ENCODE data around the gene PDLIM5.

Gene PDLIM5

DNA sequence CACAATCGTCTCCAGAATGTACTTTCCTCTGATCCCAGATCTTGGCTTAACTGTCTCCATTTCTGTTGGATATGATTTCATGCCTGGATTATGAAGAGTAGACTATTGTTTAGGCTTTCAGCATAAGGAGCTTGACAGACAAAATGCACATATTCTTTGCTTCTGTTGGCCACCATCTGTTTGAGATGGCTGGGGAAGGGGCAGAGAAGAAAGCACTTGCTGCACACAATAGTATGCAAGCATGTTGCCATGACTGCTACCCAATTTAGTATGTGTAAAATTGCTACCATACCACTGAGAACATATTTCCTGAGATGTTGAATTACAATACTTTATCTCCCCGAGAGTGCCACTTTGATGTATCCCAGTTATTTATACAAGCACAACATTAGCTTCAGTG is 178.1 kb downstream of the PDLIM5 start:
- Histone ChIP-seq H3K9me2 (replicated peaks; ENCODE audit: control insufficient read depth, low read length) (no peaks in the 10 kb centered on the region), H3K79me2 (ENCODE audit: control insufficient read depth, low read length) (no peaks in the 10 kb centered on the region), H4K20me1 (ENCODE audit: control insufficient read depth, insufficient read depth, low read depth, low read length) (no peaks in the 10 kb centered on the region), H3K27me3 (ENCODE audit: control insufficient read depth, low read length) (no peaks in the 10 kb centered on the region), H3K4me3 (ENCODE audit: low read length) (no peak overlapping the region), H3K27ac (ENCODE audit: low read depth, low read length) (no peak overlapping the region), H3K9me3 (ENCODE audit: control insufficient read depth, insufficient read depth, low read length) (no peaks in the 10 kb centered on the region), H3K4me1 (ENCODE audit: control insufficient read depth, low read length) (no peaks in the 10 kb centered on the region), H3K4me2 (ENCODE audit: low read length) (no peak overlapping the region), H3K36me3 (ENCODE audit: control insufficient read depth, low read length) (no peaks in the 10 kb centered on the region), H3F3A (ENCODE audit: control insufficient read depth, insufficient read depth) (no peaks in the 10 kb centered on the region)
- no peak for TF ChIP-seq EZH2phosphoT487 (IDR thresholded peaks at IDR 0.05; ENCODE audit: borderline replicate concordance, low read length)
- TF ChIP-seq, protein P1, sequence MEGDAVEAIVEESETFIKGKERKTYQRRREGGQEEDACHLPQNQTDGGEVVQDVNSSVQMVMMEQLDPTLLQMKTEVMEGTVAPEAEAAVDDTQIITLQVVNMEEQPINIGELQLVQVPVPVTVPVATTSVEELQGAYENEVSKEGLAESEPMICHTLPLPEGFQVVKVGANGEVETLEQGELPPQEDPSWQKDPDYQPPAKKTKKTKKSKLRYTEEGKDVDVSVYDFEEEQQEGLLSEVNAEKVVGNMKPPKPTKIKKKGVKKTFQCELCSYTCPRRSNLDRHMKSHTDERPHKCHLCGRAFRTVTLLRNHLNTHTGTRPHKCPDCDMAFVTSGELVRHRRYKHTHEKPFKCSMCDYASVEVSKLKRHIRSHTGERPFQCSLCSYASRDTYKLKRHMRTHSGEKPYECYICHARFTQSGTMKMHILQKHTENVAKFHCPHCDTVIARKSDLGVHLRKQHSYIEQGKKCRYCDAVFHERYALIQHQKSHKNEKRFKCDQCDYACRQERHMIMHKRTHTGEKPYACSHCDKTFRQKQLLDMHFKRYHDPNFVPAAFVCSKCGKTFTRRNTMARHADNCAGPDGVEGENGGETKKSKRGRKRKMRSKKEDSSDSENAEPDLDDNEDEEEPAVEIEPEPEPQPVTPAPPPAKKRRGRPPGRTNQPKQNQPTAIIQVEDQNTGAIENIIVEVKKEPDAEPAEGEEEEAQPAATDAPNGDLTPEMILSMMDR (IDR thresholded peaks at IDR 0.05; ENCODE audit: low read depth, low read length, poor library complexity, severe bottlenecking) = no peak

DNA sequence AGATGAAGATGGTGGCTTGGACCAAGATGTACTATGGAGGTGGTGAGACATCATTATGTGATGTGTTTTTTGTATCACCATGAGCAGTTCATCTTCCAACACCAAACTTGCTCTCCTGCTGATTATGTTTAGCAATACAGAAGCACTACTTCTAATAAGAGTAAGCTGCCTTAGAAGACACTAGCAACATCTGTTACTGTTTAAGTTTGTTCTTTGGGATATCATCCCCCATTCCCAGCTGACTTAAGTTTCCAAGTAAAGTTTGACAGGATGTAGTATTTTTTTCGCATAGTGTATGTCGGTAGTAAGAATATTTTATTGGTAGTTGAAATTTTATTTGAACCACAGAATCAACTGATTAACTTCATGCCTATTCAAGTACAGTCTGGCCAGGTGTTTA is 182.5 kb downstream of the PDLIM5 start:
- H3K9me2 ChIP-seq (replicated peaks; ENCODE audit: control insufficient read depth, low read length) = no peaks in the 10 kb centered on the region
- no peak overlapping the region for H3K4me2 ChIP-seq (ENCODE audit: low read length)
- H4K20me1 ChIP-seq (ENCODE audit: control insufficient read depth, insufficient read depth, low read depth, low read length) = no peaks in the 10 kb centered on the region
- no peaks in the 10 kb centered on the region for H3K9me3 ChIP-seq (ENCODE audit: control insufficient read depth, insufficient read depth, low read length)
- H3K36me3 ChIP-seq (ENCODE audit: control insufficient read depth, low read length) = no peaks in the 10 kb centered on the region
- no peak overlapping the region for H3K27ac ChIP-seq (ENCODE audit: low read depth, low read length)
- TF ChIP-seq EZH2phosphoT487 (IDR thresholded peaks at IDR 0.05; ENCODE audit: borderline replicate concordance, low read length) = no peak
- TF ChIP-seq, protein P1 (IDR thresholded peaks at IDR 0.05; ENCODE audit: low read depth, low read length, poor library complexity, severe bottlenecking) = no peak
- H3F3A ChIP-seq (ENCODE audit: control insufficient read depth, insufficient read depth) = no peaks in the 10 kb centered on the region
- no peaks in the 10 kb centered on the region for H3K4me1 ChIP-seq (ENCODE audit: control insufficient read depth, low read length)
- H3K79me2 ChIP-seq (ENCODE audit: control insufficient read depth, low read length) = no peaks in the 10 kb centered on the region
- H3K4me3 ChIP-seq (ENCODE audit: low read length) = no peak overlapping the region
- H3K27me3 ChIP-seq (ENCODE audit: control insufficient read depth, low read length) = no peaks in the 10 kb centered on the region

DNA sequence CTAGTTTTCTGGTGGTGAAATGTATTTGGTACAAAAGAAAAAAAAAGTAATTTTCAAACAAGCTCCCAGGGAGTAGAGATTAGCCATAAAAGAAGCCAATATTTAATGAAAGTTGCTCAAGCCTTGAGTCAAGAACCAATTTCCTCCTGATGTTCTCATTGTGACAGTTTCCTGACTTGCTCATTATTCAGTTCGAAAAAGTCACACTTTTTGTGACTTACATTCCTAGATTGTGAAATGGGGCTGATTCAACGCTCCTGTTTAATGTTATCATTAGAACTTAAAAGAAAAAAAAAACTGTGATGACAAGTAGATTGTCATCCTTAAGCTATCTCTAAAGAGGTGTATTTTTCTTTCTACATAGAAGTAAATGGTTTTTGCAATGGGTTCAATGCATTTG is 183.4 kb downstream of the PDLIM5 start:
- H3K36me3 ChIP-seq (ENCODE audit: control insufficient read depth, low read length) = no peaks in the 10 kb centered on the region
- no peaks in the 10 kb centered on the region for H4K20me1 ChIP-seq (ENCODE audit: control insufficient read depth, insufficient read depth, low read depth, low read length)
- H3K27ac ChIP-seq (ENCODE audit: low read depth, low read length) = no peak overlapping the region
- H3K9me3 ChIP-seq (ENCODE audit: control insufficient read depth, insufficient read depth, low read length) = no peaks in the 10 kb centered on the region
- no peaks in the 10 kb centered on the region for H3F3A ChIP-seq (ENCODE audit: control insufficient read depth, insufficient read depth)
- H3K27me3 ChIP-seq (ENCODE audit: control insufficient read depth, low read length) = no peaks in the 10 kb centered on the region
- no peaks in the 10 kb centered on the region for H3K9me2 ChIP-seq (replicated peaks; ENCODE audit: control insufficient read depth, low read length)
- no peak overlapping the region for H3K4me3 ChIP-seq (ENCODE audit: low read length)
- H3K79me2 ChIP-seq (ENCODE audit: control insufficient read depth, low read length) = no peaks in the 10 kb centered on the region
- H3K4me2 ChIP-seq (ENCODE audit: low read length) = no peak overlapping the region
- no peaks in the 10 kb centered on the region for H3K4me1 ChIP-seq (ENCODE audit: control insufficient read depth, low read length)
- TF ChIP-seq EZH2phosphoT487 (IDR thresholded peaks at IDR 0.05; ENCODE audit: borderline replicate concordance, low read length) = no peak
- TF ChIP-seq, protein P1 (IDR thresholded peaks at IDR 0.05; ENCODE audit: low read depth, low read length, poor library complexity, severe bottlenecking) = no peak

DNA sequence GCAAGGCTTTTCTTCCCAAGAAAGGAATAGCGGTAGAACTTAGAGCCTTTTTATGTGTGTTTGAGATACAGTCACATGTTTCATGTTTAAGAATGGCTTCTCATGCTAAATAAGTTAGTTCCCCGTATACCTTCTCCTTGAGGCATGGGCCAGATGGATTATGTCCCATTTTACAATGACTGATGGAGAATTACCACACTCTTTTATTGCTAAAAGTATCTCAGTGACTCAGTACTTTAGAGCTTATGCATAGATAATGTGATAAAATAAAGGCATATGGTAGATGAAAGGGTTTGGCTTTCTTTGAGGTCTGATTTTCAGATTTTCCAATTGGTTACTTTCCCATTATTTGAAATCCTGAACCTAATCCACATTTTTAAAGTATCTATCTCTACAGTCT is 184.3 kb downstream of the PDLIM5 start:
- Histone ChIP-seq H3K4me2 (ENCODE audit: low read length) (no peak overlapping the region), H3F3A (ENCODE audit: control insufficient read depth, insufficient read depth) (no peaks in the 10 kb centered on the region)

More for the DNA sequence above, 184.3 kb downstream of the PDLIM5 start:
- no peak overlapping the region for H3K4me3 ChIP-seq (ENCODE audit: low read length)
- TF ChIP-seq EZH2phosphoT487 (IDR thresholded peaks at IDR 0.05; ENCODE audit: borderline replicate concordance, low read length) = no peak
- TF ChIP-seq, protein P1 (IDR thresholded peaks at IDR 0.05; ENCODE audit: low read depth, low read length, poor library complexity, severe bottlenecking) = no peak
- H3K27ac ChIP-seq (ENCODE audit: low read depth, low read length) = no peak overlapping the region
- H3K79me2 ChIP-seq (ENCODE audit: control insufficient read depth, low read length) = no peaks in the 10 kb centered on the region
- no peaks in the 10 kb centered on the region for H3K36me3 ChIP-seq (ENCODE audit: control insufficient read depth, low read length)
- H3K9me2 ChIP-seq (replicated peaks; ENCODE audit: control insufficient read depth, low read length) = no peaks in the 10 kb centered on the region
- H3K9me3 ChIP-seq (ENCODE audit: control insufficient read depth, insufficient read depth, low read length) = no peaks in the 10 kb centered on the region
- no peaks in the 10 kb centered on the region for H4K20me1 ChIP-seq (ENCODE audit: control insufficient read depth, insufficient read depth, low read depth, low read length)
- H3K27me3 ChIP-seq (ENCODE audit: control insufficient read depth, low read length) = no peaks in the 10 kb centered on the region
- no peaks in the 10 kb centered on the region for H3K4me1 ChIP-seq (ENCODE audit: control insufficient read depth, low read length)
